ENCODE data around the gene MAPKAPK2.

Gene MAPKAPK2

DNA sequence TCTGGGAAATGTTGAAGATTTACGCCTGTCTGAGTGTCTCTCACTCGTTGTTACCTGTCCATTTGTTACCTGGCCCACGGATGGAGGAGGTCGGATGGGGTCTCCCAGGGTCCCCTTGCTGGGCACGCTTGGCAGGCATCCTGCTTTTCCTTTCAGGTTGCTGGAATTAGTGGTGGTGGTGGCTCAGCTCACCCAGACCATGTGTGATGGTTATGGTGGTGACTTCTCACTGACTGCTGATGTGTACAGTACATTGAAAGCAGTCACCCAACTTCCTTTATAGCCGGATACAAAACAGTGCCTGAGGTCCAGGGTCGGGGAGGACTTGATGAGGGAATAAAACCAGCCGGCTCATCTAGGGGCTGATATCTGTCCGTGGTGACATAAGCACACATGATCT lies 19.5 kb downstream of the MAPKAPK2 start:
- no peak for DNase-seq (ENCODE audit: low read depth)

DNA sequence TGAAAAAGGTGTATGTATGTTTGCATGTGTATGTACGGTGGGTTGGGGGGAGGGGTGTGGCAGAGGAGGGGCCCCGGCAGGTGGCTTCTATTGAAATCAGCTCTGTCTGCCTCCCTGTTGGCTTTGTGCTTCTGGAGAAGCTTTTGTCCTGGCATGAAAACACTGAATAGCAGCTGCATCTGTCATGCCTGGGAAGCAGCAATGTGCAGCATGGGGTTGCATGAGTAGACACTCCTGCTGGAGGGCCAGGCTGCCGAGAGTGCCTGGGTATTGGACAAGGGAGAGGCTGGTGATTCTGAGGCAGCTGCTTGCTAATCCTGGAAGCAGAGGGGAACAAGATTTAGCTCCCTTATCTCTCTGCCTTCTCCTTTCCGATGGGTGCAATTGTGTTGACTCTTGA lies 20.5 kb downstream of the MAPKAPK2 start:
- DNase-seq (ENCODE audit: low read depth): no peak

DNA sequence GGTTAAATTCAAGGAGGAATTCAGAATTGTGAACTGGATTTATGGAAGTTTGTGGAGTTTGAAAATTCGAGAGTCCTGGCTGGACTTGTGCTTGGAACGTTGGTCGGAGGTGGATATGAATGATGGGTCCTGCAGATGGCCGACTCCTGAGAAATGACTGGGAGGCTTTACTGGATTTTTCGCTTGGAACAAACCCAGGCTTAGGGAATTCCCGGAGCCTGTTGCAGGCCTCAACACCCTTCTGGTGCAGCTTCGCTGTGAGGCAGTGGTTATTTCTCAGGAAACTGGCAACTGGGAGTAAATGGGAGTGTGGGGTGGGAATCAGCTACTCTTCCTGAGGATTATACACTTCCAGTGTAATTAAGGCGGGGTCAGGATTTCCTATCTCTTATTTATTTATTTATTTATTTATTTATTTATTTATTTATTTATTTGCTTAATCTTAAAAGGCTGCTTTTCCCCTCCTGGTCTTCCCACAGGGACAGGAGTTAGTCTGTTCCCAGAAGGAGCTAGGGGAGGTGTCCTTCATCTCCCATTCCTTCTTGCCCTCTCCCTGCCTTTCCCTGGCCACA lies 21.1 kb downstream of the MAPKAPK2 start:
- no peak for DNase-seq (ENCODE audit: low read depth)

DNA sequence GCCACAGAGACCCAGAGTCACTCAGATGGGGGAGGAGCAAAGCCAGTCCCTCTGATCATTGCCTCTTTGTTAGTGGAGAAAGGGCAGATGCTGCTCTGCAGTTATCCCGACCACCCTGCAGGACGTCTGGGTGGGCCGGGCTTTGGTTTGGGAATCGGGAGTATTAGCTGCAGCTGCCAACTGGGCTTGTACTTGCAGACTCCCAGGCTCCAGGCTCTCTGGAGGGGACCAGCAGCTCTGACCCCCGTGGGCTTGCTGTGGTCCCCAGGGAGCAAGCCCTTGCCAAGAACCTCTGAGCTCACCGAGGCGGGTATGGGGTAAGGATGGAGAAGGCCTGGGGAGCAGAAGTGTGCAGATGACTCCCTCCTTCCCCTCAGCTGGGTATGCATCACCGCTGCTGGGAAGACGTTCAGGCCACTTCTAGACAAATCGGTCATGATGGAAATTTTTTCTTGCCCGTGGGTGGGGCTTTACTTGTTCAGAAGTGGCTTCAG lies 21.6 kb downstream of the MAPKAPK2 start:
- peak; percentile 34 for DNase-seq (ENCODE audit: low read depth)

DNA sequence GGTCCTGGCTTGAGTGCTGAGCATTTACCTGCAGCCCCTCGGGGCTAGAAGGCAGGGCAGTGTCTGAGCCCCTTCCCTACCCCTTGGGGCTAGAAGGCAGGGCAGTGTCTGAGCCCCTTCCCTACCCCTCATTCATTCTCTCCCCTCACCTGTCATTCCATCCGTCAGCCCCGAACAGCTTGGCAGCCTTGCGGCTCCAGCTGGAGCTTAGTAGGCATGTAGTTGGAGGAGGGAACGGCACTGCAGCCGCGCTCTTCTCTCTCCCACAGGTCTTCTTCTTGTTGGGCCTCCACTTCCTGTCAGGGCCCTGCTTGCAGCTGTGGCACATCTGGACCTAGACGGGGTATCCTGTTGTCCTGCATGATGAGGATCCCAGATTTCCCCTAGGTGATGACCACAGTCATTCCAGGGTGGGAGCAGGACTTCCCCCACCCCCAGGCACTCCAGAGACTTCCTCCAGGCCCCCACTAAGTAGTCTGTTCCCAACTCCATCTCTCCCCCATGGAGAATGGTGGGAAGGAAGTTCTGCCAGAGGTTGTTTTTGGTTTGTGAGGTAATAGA lies 22.2 kb downstream of the MAPKAPK2 start:
- DNase-seq (ENCODE audit: low read depth): no peak

DNA sequence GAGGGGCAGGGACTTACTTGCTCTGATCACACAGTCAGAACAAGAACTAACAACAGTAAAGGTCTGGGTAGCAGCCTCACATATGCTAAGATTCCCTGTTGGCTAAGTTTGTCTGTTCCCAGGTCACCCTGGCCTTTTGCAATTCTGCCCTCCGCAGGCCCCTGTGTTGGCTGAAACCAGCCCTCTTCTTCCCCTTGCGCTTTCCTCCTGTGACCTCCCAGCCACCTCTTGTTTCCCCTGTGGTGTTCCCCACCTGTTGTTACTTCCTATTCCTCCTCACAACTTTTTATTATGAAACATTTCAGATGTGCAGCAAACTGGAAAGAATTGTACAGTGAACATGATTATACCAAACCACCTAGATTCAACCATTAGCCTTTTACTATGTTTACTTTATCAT lies 23.4 kb downstream of the MAPKAPK2 start:
- no peak for DNase-seq (ENCODE audit: low read depth)

DNA sequence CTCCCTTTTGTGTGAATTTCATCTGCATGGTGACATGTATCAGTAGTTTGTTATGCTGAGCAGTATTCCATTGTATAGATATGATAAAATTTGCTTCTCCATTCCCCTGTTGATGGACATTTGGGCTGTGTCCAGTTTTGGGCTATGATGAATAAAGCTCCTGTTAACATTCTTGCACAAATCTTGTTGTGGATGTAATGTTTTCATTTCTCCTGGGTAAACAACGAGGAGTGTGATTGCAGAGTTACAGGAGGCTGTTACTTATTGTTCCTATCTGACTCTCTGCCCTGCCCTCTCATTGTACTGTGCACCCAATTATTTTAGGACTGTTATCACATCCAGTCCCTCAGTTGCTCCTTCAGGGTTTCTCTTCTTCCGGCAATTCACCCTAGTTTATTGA lies 24.2 kb downstream of the MAPKAPK2 start:
- no peak for DNase-seq (ENCODE audit: low read depth)

DNA sequence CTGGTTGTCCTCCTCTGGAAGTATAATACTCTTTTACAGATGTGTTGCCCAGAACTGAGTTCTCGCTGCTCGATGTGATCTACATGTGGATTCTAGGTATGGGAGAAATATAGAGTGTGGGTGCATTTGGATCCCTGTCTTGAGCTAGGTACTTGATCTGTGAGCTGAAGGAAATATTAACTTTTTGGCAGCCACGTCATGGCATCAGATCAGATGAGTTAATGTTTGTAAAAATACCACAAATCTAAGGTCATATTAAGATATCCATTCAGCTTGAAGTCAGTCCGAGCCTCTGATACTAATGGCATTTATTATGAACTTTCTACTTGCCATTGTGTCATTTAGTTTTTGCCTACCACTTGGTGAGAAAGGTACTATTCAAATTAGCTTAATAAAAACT lies 24.6 kb downstream of the MAPKAPK2 start:
- DNase-seq (ENCODE audit: low read depth): no peak

DNA sequence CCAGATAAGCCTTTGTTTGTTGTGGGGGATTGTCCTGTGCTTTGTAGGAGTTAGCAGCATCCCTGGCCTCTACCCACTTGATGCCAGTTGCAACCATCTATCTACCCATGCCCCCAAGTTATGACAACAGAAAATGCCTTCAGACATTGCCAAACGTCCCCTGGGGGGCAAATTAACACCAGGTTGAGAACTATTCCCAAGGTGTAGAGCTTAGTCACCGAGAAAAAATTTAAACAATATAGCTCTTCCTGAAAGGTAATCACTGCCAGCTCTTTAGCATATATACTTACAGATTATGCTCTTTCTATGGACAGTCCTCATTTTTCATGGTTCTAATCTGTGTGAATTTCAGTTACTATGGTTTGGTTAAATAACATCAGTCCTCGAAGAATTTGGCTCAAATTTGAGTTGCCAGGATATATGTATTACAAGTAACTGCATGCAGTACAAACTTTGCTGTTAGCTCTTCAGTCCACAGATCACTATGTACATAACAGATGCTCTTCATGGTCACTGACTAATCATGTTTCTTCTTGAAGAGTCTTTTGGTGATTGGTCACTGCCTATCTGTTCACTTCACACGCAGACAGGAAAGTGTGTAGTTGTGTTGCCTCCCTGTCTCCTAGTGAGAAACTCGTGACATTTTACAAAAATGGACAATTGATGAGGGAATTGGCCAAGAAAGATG lies 25.2 kb downstream of the MAPKAPK2 start:
- no peak for DNase-seq (ENCODE audit: low read depth)

DNA sequence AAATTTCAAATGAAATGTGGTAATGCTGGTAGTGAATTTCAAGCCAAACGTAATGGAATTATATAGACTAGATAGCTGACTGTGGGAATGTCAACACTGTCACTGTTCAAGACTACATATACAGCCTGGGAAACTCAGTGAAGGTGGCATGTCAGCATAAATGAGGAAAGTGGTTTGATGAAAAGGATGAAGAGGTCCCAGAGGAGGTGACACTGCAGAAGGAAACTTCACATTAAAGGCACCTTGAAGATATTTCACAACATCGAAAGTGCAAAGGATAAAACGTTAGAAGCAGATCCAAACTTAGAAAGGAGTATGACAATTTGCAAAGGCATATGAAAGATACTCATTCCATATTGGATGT lies 25.7 kb downstream of the MAPKAPK2 start:
- DNase-seq (ENCODE audit: low read depth): no peak

DNA sequence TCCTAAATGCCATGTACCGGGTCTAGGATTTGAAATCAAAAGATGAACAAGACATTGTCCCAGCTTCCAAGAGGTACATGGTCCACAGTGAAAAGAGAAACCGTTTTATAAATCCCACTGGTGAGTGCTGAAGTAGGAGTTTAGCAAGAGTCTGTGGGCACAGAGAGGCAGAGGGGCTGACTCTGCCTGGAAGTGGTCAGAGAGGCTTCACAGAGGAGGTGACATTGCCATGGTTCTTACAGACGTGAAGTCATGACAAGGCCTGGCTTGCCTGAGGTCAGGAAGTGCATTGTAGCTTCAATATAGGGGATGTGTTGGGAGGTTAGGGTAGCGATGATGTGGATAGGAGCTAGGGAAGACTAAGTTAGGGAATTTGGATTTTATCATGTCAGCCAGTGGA lies 28.4 kb downstream of the MAPKAPK2 start:
- DNase-seq (ENCODE audit: low read depth): no peak

DNA sequence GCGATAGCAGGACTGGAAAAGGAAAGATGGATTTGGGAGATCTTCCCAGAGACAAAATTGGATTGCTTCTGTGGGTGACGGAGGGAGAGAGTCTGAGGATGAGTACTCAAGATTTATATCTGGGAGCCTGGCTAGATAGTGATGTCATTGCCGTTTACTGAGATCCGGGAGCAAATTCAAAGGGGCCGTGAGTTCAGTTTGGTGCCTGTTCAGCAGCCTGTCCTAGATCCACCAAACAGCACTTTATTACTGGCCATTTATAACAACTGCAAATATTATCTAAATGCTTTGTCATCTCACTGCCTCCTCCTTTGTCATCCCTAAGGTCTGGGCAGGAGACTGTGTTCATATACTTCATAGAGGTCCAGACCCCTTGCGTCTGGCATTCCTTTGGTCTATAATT lies 29.2 kb downstream of the MAPKAPK2 start:
- no peak for DNase-seq (ENCODE audit: low read depth)

DNA sequence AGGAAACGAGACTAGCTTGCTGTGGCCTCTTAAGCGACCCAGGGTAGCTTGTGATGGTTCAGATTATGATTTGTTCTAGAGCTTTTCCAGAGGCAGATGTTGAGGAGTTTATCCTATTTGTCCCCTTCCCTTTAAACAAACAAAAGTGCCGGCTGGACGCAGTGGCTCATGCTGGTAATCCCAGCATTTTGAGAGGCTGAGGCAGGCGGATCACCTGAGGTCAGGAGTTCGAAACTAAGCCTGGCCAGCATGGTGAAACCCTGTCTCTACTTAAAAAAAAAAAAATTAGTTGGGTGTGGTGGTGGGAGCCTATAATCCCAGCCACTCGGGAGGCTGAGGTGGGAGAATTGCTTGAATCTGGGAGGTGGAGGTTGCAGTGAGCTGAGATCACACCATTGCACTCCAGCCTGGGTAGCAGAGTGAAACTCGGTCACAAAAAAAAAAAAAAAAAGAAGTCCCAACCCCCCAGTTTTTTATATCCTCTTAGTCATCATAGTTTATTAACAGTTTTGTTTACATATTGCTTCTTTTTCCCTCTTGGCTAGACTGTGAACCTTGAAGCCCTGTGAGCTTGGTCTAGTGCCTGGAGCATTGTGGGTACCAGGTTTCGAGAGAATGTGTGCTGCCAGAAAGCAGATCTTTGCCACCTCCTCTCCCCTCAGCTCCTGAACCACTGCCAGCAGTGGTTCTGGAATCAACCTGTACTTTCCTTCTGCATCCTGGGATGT lies 29.8 kb downstream of the MAPKAPK2 start:
- no peak for DNase-seq (ENCODE audit: low read depth)

DNA sequence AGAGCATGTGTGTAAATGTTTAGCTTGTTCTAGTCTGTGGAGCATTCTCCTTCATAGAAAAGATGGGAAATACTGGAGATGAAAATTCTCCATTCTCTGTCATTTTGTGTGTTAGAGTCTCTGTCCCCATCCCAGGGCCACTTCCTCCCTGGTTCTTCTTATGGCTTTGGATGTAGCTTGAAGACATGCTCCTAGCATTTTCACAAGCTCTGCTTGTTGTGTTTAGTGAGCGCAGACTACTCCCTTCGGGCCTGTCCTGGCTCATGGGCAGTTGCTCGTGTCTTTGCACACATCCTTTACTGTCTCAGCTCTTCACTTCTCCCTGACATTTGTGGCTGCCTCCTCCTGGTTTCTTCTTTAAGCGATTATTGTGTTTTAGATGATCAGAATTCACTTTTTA lies 30.4 kb downstream of the MAPKAPK2 start:
- DNase-seq (ENCODE audit: low read depth): no peak

DNA sequence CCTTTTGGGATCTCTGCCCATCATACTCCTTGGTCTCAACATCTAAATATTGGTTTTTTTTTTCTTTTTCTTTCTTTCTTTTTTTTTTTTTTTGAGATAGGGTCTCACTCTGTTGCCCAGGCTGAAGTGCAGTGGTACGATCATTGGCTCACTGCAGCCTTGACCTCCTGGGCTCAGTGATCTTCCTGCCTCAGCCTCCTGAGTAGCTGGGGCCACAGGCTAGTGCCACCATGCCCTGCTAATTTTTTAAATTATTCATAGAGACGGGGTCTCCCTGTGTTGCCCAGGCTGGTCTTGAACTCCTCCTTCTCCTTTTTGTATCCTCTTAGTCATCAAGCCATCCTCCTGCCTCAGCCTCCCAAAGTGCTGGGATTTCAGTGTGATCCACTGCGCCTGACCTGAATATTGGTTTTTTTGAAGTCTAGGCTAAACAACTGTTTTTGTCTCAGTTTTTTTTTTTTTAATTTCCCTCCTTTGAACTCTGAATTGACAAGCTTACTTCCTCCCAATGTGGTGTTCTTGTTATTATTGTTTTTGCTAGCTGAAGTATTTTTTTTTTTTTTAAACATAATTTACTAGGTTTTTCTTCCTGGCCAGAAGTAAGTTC lies 30.9 kb downstream of the MAPKAPK2 start:
- DNase-seq (ENCODE audit: low read depth): no peak

DNA sequence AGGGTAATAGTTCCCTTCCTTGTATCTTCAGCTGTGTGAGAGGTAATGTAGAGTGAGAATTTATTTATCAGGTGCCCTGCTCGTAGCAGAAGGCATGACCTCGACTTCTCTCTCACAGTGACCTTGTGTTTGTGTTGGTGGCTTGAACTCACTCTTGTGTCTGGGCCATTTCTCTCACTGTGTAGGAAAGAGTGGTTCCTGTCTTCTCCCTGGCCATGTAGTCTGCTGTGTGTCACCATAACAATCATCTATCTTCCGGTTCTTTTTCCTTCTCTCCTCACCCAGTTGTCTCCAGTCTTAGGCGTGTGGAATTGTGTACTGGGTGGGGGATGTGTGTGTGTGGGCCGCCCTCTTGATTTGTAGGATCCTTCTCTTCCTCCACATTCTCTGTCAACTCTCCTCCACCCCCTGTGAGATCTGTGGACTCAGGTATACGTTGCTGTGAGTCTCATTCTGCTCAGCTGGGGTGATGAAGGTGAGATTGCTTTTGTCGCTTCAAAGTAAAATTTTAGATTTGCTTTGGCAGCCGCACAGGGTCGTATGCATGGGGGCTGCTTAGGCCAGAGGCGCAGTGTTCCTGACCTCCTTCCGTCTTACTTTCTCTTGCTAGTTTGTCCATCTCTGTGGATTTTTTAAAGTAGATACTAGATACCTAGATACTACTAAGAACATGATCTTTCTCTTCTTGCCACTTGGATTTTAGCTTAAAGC lies 31.6 kb downstream of the MAPKAPK2 start:
- DNase-seq (ENCODE audit: low read depth): no peak

DNA sequence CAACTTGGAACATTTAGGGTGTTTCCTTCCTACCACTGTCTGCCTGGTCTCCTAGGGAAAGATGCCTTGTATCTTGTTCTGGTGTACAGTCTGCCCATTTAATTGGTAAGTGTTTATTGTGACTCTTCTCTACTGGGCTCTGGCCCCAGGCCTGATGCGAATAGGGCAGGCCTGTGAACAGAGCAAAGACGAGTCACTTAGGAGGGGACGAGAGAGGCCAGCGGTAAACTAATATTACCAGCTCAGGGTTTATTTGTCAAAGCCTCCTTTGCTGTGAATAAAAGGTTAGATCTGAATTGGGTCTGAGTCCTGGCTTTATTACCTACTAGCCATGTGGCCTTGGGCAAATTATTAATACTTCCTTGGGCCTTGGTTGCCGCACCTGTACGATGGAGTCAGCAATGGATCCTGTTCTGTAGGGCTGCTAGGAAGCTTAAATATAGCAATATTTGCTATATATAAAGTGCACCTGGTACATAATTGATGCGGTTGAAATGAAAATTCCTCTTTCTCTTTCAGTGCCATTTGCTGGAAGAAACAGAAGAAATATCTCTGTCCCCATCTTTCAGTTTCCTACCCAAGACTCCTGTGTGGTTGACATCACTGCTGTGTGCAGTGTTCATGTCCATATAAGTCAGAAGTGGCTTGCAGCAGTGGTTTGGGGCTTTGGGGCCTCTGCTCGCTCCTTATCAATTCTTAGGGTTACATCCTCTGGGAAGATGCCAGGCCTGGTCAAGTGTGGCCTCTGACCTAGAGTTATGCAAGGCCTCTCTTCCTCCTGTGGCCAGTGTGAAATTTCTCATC lies 32.4 kb downstream of the MAPKAPK2 start:
- DNase-seq (ENCODE audit: low read depth): no peak

DNA sequence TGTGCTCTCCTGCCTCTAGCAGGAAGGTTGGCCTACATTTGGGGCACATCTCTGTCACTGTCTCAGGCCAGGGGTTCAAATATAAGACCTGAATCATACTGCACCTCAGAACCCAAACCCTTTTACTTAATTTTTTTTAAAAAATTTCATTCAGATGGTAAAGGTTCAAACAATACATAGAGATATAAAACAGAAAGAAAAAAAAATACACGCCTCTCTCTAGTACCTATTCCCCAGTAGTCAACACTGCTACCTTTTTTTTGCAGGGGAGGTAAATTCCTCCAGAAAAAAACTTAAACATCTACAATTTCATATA lies 32.9 kb downstream of the MAPKAPK2 start:
- DNase-seq (ENCODE audit: low read depth): no peak

DNA sequence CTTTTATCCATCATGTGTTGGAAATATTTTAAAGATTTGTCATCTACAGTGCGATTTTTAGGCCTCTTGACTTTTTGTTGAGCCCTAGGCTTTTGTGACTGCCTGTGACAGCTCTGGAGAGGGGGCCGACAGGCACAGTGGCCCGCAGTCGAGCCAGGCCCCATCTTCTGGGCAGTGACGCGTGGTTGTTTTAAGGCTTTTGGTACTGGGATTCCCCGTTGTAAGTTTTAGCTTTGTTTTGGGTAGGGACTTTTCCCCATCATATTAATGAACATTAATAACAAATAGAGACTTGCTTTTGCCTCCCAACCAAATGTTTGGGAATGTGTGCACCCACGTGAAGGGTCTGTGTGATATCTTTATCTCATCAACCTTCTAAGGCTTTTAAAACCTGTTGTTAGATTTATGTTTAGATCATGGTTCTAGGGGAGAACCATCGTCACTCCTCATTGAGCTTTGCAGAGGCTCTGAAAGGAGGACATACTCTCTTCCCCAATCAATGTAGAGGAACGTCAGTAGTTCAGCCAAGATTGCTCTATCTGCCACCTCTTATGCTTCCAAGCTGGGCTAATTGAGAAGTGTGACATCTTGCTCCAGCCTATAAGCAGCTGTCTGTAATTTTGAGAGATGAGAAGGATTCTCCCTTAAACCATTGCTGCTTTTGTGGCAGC lies 34.6 kb downstream of the MAPKAPK2 start:
- no peak for DNase-seq (ENCODE audit: low read depth)

DNA sequence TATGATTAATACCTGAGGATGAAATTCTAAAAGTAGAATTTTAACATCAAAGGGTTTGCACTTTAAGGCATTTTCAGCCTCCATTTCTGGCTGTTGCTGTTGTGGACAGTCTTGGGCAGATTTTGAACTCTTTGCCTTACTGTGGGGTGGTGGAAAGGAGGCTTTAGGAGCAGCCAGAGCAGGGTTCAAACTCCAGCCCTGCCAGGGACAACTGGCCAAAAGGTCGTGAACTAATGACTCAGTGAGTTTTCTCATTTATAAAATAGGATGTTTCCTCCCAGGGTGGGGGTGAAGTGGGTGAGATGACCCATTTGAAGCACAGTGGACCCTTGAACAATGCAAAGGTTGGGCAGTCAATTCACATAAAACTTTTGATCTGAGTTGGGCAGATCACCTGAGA lies 36.7 kb downstream of the MAPKAPK2 start:
- DNase-seq (ENCODE audit: low read depth): no peak
